OCI-LY7 (cell line): ENCODE results near the gene HAPLN2. TPM values are rescaled to one million over a fixed set of nuclear protein-coding genes. Genes with fewer than 3 reads are reported as not detected.

Experiments
- BruUV-seq: library from RNA; stranded (reverse); fragments of 400-500 nt; replicated peaks from 2 replicates; lab custom pipeline; 2021; lab: Mats Ljungman, UMichigan
- CTCF ChIA-PET: fragments of 300-600 bp; sonication (Branson Sonifier 250); formaldehyde crosslinking; loops from one replicate; lab custom pipeline; 2022; ENCODE audit warnings: antibody characterized with exemption; ENCODE audit not compliant: unreplicated experiment; lab: Charles Lee
- POLR2A ChIA-PET: fragments of 300-600 bp; sonication (Branson Sonifier 250); formaldehyde crosslinking; loops from one replicate; lab custom pipeline; 2022; ENCODE audit warnings: antibody characterized with exemption; lab: Charles Lee
- DNase-seq: peaks from one replicate; pipeline ENCODE4 v3.0.0-alpha.2; 2015; ENCODE audit warnings: low spot score
- H2AFZ ChIP-seq: fragments of 200-600 bp; sonication (generic), shearing (Covaris generic); 2 replicates; pipeline ENCODE4 v1.6.1; 2014; ENCODE audit warnings: mild to moderate bottlenecking, antibody characterized with exemption, low read length, moderate library complexity
- H3K27ac ChIP-seq: fragments of 200-600 bp; sonication (generic); 2 replicates; pipeline ENCODE4 v1.5.1; 2014; ENCODE audit warnings: mixed run types, low read depth, mild to moderate bottlenecking, moderate library complexity, low read length, inconsistent platforms; ENCODE audit not compliant: poor library complexity, severe bottlenecking
- H3K36me3 ChIP-seq: fragments of 200-600 bp; sonication (generic); 2 replicates; pipeline ENCODE4 v1.6.1; 2014; ENCODE audit warnings: mild to moderate bottlenecking, antibody characterized with exemption, low read length, moderate library complexity, mixed read lengths; ENCODE audit not compliant: insufficient read depth
- H3K4me1 ChIP-seq: fragments of 200-600 bp; sonication (generic); 2 replicates; pipeline ENCODE4 v1.5.1; 2014; ENCODE audit warnings: mild to moderate bottlenecking, low read length; ENCODE audit not compliant: insufficient read depth, poor library complexity, severe bottlenecking
- H3K4me2 ChIP-seq: fragments of 200-600 bp; sonication (generic); 2 replicates; pipeline ENCODE4 v1.6.1; 2014; ENCODE audit warnings: mild to moderate bottlenecking, low read length
- H3K4me3 ChIP-seq: fragments of 200-600 bp; sonication (generic); 2 replicates; pipeline ENCODE4 v1.5.1; 2014; ENCODE audit warnings: mild to moderate bottlenecking, low read depth, low read length; ENCODE audit not compliant: poor library complexity, severe bottlenecking
- H3K79me2 ChIP-seq: fragments of 200-600 bp; sonication (generic); 2 replicates; pipeline ENCODE4 v1.6.1; 2016; ENCODE audit warnings: low read depth, mild to moderate bottlenecking, low read length, moderate library complexity, mixed read lengths; ENCODE audit not compliant: insufficient read depth
- H3K9me2 ChIP-seq: fragments of 200-600 bp; sonication (generic); 2 replicates; pipeline ENCODE4 v1.6.1; 2016; ENCODE audit warnings: mild to moderate bottlenecking, low read length, mixed read lengths; ENCODE audit not compliant: insufficient read depth
- H3K9me3 ChIP-seq: fragments of 200-600 bp; sonication (generic); 2 replicates; pipeline ENCODE4 v1.6.1; 2014; ENCODE audit warnings: mild to moderate bottlenecking, mixed run types, low read length, mixed read lengths
- H4K20me1 ChIP-seq: fragments of 200-600 bp; sonication (generic); 2 replicates; pipeline ENCODE4 v1.6.1; 2014; ENCODE audit warnings: mild to moderate bottlenecking, antibody characterized with exemption, low read length, moderate library complexity, mixed read lengths; ENCODE audit not compliant: insufficient read depth
- CTCF ChIP-seq: fragments of 200-600 bp; sonication (generic); conservative IDR thresholded peaks from 2 replicates; pipeline ENCODE4 v1.5.1; 2014; ENCODE audit warnings: mild to moderate bottlenecking, antibody characterized with exemption, low read length, moderate library complexity, mixed read lengths
- EZH2phosphoT487 ChIP-seq: fragments of 200-600 bp; sonication (generic); IDR thresholded peaks from 2 replicates; pipeline ENCODE4 v1.6.1; 2018; ENCODE audit warnings: low read depth, borderline replicate concordance, mild to moderate bottlenecking, mixed run types, antibody characterized with exemption, low read length, moderate library complexity, mixed read lengths
- intact Hi-C: fragments of 100-400 bp; cut with micrococcal nuclease; formaldehyde crosslinking; loops from one replicate; pipeline ENCODE4 v1.10.0; 2022; ENCODE audit not compliant: unreplicated experiment
- total RNA-seq, 2 experiments: library from RNA; depleted of rRNA in 1 of 2; stranded (reverse); fragments of >200 nt in 1 of 2; shearing (Covaris generic) in 1 of 2; gene quantifications; 2 replicates each; pipeline ENCODE4 v1.2.3, GENCODE V29; 2014 to 2022

The HAPLN2 gene
- total RNA-seq, 2 experiments from 2014 or later = 0.41 to 1.1 TPM

DNA sequence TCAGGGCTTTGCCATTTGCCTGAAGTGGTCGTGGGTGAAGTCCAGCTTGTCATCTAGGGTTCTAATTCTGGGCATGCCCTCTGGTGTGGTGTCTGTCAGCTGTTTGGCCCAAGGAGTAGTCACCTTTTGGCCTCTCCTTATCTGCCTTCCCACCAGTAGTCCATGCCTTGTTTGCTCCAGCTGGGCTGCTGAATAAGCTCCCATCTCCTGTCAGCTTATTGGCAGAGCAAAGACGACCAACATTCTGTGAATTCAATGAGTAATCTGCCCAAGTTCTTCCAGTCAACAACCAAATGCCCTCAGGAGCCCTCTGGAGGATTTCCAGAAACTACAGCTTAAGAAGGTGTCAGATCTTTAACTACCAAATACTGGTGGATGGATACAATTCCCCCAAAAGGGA lies 29.7 kb downstream of the HAPLN2 start:
- no peak overlapping the region for H2AFZ ChIP-seq
- POLR2A ChIA-PET = interaction anchor here (0.9 kb wide), 1 partner anchor 11 kb away, joined by 4 read pairs; no protein-coding TSS in a partner anchor

GRCh38 chr1:156652131-156652991 lies 33.1 kb downstream of the HAPLN2 start:
- no peak overlapping the region for H3K4me2 ChIP-seq
- no peaks in the 10 kb centered on the region for H3K36me3 ChIP-seq
- CTCF ChIA-PET = no interaction called here
- intact Hi-C loops = no loop called here
- POLR2A ChIA-PET = no interaction called here
- DNase-seq = no peak
- no peak overlapping the region for H2AFZ ChIP-seq
- no peaks in the 10 kb centered on the region for H3K9me3 ChIP-seq
- no peak overlapping the region for H3K4me3 ChIP-seq
- no TSS peak for BruUV-seq
- no peaks in the 10 kb centered on the region for H4K20me1 ChIP-seq
- no peaks in the 10 kb centered on the region for H3K4me1 ChIP-seq
- no peaks in the 10 kb centered on the region for H3K9me2 ChIP-seq
- no peak for TF ChIP-seq CTCF
- TF ChIP-seq EZH2phosphoT487 = no peak
- H3K27ac ChIP-seq = no peak overlapping the region
- H3K79me2 ChIP-seq = no peaks in the 10 kb centered on the region

More for the DNA sequence above, 29.7 kb downstream of the HAPLN2 start:
- no peaks in the 10 kb centered on the region for H3K9me3 ChIP-seq
- no peak overlapping the region for H3K4me2 ChIP-seq
- DNase-seq = no peak
- CTCF ChIA-PET = interaction anchor here (0.7 to 1.6 kb wide), 3 partner anchors 9 to 41 kb away, joined by 3 to 4 read pairs (median 4); no protein-coding TSS in a partner anchor
- intact Hi-C loops = no loop called here
- H3K27ac ChIP-seq = no peak overlapping the region
- no peak for TF ChIP-seq CTCF
- TF ChIP-seq EZH2phosphoT487 = no peak
- no peak overlapping the region for H3K4me3 ChIP-seq
- no peaks in the 10 kb centered on the region for H3K36me3 ChIP-seq
- no peaks in the 10 kb centered on the region for H3K4me1 ChIP-seq
- H3K79me2 ChIP-seq = no peaks in the 10 kb centered on the region
- H3K9me2 ChIP-seq = no peaks in the 10 kb centered on the region
- no TSS peak for BruUV-seq
- no peaks in the 10 kb centered on the region for H4K20me1 ChIP-seq

DNA sequence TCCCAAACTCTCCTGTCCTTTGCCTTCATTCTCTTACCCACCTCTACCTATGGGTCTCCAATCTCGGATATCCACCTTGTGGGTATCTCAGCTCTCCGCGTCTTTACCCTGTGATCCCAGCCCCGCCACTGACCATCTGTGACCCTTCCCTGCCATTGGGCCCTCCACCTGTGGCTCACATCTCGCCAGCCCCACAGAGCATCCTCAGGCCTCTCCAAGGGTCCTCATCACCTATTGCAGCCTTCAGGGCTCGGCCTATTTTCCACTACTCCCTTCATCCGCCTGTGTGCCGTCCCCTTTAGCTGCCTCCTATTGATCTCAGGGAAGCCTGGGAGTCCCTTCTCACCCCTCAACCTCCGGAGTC lies 33.8 kb downstream of the HAPLN2 start:
- H3K4me3 ChIP-seq = no peak overlapping the region
- BruUV-seq = no TSS peak
- peaks cover 5% of the 10 kb centered on the region for H3K4me1 ChIP-seq
- H3K9me3 ChIP-seq = no peaks in the 10 kb centered on the region
- DNase-seq = no peak
- H3K27ac ChIP-seq = no peak overlapping the region
- ChIA-PET POLR2A (no interaction called here), CTCF (no interaction called here)
- no peaks in the 10 kb centered on the region for H3K79me2 ChIP-seq
- no peaks in the 10 kb centered on the region for H3K9me2 ChIP-seq
- no peaks in the 10 kb centered on the region for H4K20me1 ChIP-seq
- no peak overlapping the region for H3K4me2 ChIP-seq
- intact Hi-C loops = no loop called here
- H2AFZ ChIP-seq = no peak overlapping the region
- no peaks in the 10 kb centered on the region for H3K36me3 ChIP-seq
- TF ChIP-seq EZH2phosphoT487 (no peak), CTCF (no peak)
